ENCODE measurements around the gene ALPI.
"Not testable (repeated sequence)": the region's sequence is repeated elsewhere in the genome, so short reads cannot be mapped to it uniquely, and the experiment has no call there.

Gene ALPI

GRCh38 chr2:232440220-232441018 is 15.5 kb upstream of the ALPI start:
- TF ChIP-seq, protein P1, sequence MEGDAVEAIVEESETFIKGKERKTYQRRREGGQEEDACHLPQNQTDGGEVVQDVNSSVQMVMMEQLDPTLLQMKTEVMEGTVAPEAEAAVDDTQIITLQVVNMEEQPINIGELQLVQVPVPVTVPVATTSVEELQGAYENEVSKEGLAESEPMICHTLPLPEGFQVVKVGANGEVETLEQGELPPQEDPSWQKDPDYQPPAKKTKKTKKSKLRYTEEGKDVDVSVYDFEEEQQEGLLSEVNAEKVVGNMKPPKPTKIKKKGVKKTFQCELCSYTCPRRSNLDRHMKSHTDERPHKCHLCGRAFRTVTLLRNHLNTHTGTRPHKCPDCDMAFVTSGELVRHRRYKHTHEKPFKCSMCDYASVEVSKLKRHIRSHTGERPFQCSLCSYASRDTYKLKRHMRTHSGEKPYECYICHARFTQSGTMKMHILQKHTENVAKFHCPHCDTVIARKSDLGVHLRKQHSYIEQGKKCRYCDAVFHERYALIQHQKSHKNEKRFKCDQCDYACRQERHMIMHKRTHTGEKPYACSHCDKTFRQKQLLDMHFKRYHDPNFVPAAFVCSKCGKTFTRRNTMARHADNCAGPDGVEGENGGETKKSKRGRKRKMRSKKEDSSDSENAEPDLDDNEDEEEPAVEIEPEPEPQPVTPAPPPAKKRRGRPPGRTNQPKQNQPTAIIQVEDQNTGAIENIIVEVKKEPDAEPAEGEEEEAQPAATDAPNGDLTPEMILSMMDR (IDR thresholded peaks at IDR 0.05; ENCODE audit: low read depth, low read length) = peak; percentile 80
- DNase-seq = peak; percentile 87
- H3K9me3 ChIP-seq; H3K36me3 ChIP-seq; H3K4me1 ChIP-seq; H3K27me3 ChIP-seq; H3K4me3 ChIP-seq (ENCODE audit: low read depth, low read length): not testable (repeated sequence)

DNA sequence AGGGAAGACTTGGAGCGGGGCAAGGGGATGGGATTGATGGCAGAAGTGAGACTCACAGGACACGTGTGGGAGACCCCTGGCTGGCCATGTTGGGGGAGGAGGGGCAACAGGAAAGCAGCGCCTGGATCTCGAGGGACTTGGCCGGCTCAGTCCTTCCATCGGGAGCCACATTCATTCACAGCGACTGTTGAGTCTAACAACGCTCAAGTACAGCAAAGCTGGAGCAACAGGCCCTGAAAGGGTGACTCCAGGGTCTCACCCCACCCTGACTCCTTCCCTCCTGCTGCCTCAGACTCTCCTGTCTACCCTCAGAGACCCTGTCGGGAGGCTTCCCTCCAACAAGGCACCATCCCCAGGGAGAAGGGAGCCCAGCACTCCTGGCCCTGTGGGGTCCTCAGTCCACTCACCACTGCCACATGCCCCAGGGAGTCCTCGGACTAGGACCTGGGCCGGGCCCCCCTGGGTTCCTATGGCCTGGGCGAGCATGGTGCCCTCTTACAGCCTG is 14.8 kb upstream of the ALPI start:
- no peak overlapping the region for H3K4me3 ChIP-seq (ENCODE audit: low read depth, low read length)
- no peak for DNase-seq
- TF ChIP-seq, protein P1 (IDR thresholded peaks at IDR 0.05; ENCODE audit: low read depth, low read length) = no peak
- no peaks in the 10 kb centered on the region for H3K36me3 ChIP-seq
- no peaks in the 10 kb centered on the region for H3K27me3 ChIP-seq
- H3K9me3 ChIP-seq = no peaks in the 10 kb centered on the region
- H3K4me1 ChIP-seq = peaks cover 5% of the 10 kb centered on the region

DNA sequence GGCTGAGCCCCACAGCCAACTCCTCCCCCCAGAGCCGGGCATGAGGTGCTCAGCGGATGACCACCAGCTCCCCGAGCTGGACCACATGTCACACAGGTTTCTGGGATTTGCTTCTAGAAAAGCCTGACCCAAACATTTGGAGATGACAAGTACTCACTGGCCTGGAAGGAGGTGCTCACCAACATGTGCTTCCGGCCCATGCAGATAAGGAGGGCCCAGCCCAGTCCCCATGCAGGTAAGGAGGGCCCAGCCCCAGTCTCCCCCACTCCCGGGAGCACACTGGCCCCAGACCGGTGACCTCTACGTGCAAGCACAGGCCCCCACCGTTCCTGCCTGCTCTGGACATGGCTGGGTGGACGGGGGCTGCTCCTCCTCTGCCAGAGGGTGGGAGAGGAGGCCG is 14.0 kb upstream of the ALPI start:
- not testable (repeated sequence) for H3K4me1 ChIP-seq, H3K27me3 ChIP-seq

DNA sequence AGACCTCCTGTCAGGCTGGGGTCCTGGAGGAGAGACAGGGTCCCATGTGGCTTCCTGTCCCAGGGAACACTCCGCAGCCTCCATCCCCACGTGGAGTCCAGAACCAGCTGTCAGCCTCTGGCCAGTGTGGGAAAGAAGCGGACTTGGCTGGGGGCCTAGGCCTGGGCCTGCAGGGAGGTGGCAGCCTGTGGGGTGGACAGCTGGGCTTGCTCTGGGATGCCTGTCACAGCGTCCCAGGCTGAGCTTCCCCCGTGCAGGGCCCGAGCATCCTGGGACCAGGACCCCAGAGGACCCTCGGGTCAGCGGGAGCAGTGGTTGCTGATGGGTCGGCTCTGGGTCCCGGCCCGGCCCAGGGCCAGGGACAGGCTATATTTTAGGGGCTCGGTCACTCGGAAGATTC is 13.5 kb upstream of the ALPI start:
- not testable (repeated sequence) for H3K36me3 ChIP-seq; H3K27me3 ChIP-seq; H3K9me3 ChIP-seq; DNase-seq; H3K4me1 ChIP-seq; H3K4me3 ChIP-seq (ENCODE audit: low read depth, low read length)

More for the DNA sequence above, 14.0 kb upstream of the ALPI start:
- not testable (repeated sequence) for H3K9me3 ChIP-seq; H3K4me3 ChIP-seq (ENCODE audit: low read depth, low read length); H3K36me3 ChIP-seq; DNase-seq

- H3K36me3 ChIP-seq; H3K9me3 ChIP-seq; H3K4me1 ChIP-seq; H3K4me3 ChIP-seq (ENCODE audit: low read depth, low read length); DNase-seq; H3K27me3 ChIP-seq: not testable (repeated sequence)
These were observed 12.9 kb upstream of the ALPI start for GRCh38 chr2:232443047-232443446.

DNA sequence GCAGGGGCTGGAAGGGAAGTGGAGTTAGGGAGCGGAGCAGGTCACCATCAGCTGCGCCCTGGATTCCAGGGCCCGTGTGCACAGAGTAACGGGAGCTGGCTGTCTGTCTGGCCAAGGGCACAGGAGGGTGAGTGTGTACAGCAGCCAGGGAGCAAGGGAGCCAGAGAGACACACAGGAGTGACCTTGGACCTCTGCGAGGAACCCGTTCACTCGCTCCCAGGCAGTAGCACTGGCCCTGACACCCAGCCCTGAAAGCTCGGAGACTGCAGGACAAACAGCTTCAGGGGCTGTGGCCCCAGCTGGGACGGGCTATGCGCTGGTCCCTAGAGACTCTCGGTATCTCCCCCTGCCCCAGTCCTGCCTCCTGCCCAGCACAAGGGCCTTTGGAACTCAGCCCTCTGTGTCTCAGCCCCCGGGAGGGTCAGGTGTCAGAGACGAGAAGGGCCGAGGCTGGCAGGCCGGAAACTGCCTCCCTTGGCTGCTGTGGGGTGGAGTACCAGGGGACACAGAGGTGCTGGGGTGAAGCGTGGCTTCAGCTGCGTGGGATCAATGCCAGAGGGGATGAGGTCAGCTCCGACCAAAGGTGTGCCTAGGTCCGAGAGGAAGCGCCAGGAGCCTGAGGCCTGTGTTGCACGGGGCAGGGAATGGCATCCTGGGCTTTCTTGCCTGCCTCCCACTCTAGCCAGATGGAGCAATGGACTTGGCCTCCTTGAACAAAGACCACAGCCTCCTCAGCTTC is 12.1 kb upstream of the ALPI start:
- not testable (repeated sequence) for H3K27me3 ChIP-seq; H3K4me3 ChIP-seq (ENCODE audit: low read depth, low read length); DNase-seq; H3K9me3 ChIP-seq; H3K36me3 ChIP-seq; H3K4me1 ChIP-seq

GRCh38 chr2:232444409-232445148 is 11.4 kb upstream of the ALPI start:
- peak; percentile 77 for DNase-seq

DNA sequence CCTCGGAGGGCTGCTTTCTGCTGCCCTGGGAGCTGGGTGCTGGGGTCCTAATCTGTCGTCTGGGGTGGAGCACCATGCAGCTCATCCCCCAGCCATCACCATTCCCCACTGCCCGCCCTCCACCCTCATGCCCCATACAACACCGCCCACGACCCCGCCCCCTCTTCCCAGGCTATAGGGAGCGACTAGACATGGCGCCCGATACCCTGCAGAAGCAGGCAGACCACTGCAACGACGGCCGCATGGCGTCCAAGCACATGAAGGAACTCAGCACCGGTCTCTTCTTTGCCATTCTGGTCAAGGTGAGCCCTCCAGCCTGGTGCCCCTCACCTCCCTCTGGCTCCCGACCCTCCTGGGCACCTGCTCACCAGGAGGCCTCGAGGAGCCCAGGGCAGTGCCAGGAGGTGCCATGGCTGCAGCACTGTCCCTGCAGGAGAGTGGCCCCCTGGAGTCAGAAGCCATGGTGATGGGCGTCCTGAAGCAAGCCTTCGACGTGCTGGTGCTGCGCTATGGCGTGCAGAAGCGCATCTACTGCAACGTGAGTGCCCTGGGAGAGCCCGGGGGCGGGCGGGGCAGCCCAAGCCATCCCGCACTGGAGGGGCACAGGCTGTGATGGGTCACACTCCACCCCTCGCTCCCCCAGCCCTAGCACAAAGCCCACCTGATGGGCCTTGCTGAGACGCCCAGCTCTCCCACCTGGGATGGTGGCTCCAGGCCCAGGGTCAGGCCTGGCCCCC is 10.6 kb upstream of the ALPI start:
- H3K36me3 ChIP-seq; H3K4me1 ChIP-seq; H3K9me3 ChIP-seq; H3K27me3 ChIP-seq; H3K4me3 ChIP-seq (ENCODE audit: low read depth, low read length); DNase-seq: not testable (repeated sequence)

More at GRCh38 chr2:232444409-232445148, 11.4 kb upstream of the ALPI start:
- Histone ChIP-seq H3K9me3 (no peaks in the 10 kb centered on the region), H3K4me3 (ENCODE audit: low read depth, low read length) (no peak overlapping the region), H3K36me3 (no peaks in the 10 kb centered on the region), H3K27me3 (no peaks in the 10 kb centered on the region), H3K4me1 (peaks cover 5% of the 10 kb centered on the region)
- TF ChIP-seq, protein P1 (IDR thresholded peaks at IDR 0.05; ENCODE audit: low read depth, low read length) = peak; percentile 69

Measured in BE2C (cell line).